Tibial nerve (tissue), 3 donors: Measurements from ENCODE around the gene ST6GALNAC4.

Source experiments
- POLR2A ChIP-seq, 2 donors: fragments of 450-650 bp; IDR thresholded peaks; one replicate each; pipeline ENCODE4 v1.6.1; 2017; ENCODE audit warnings: antibody characterized with exemption in 2 of 2, mild to moderate bottlenecking in 2 of 2, moderate library complexity in 2 of 2
- TF ChIP-seq, protein P1 (sequence below), 5 experiments: fragments of 200-600 bp in 3 of 5; fragments of 450-650 bp in 2 of 5; sonication (generic) in 3 of 5; IDR thresholded peaks; one replicate each; pipeline ENCODE4 v1.5.1; 2016 to 2019; ENCODE audit warnings: antibody characterized with exemption in 5 of 5, mild to moderate bottlenecking in 3 of 5, moderate library complexity in 2 of 5

DNA sequence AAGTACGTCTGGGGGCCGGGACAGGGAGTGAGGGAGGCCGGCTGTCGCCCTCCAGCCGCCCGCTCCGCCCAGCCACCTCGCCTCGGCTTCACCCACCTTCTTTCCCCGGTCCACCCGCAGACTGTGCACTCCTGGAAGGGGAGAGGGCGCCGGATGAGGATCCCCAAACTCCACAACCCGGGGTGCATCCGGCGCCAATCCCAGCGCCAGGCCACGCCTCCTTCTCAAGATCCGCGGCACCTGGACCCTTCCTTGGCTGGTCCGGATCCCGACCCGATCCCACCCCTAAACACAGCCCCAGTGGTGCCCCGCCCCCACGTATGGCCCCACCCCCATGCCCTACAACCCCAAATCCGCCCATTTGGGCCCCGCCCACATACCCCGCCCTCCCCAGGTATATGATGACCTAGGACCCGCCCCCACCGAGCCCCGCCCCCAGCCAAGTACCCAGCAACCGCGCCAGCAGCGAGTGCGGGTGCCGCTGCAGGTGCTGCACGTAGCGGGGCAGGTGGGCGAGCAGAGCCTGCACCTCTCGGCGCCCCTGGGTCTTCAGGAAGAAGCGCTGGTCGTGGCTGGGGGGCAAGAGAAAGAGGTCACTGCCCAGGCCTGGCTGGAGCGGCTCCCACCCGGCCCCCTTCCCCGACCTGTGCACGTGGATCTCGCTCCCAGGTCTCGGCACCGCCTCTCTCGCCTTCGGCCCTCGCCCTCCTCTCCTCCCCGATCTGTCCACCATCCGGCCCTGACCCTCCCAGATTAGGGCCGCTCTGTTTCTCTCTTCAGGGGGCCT lies 10.6 kb upstream of the ST6GALNAC4 start:
- TF ChIP-seq, protein P1, sequence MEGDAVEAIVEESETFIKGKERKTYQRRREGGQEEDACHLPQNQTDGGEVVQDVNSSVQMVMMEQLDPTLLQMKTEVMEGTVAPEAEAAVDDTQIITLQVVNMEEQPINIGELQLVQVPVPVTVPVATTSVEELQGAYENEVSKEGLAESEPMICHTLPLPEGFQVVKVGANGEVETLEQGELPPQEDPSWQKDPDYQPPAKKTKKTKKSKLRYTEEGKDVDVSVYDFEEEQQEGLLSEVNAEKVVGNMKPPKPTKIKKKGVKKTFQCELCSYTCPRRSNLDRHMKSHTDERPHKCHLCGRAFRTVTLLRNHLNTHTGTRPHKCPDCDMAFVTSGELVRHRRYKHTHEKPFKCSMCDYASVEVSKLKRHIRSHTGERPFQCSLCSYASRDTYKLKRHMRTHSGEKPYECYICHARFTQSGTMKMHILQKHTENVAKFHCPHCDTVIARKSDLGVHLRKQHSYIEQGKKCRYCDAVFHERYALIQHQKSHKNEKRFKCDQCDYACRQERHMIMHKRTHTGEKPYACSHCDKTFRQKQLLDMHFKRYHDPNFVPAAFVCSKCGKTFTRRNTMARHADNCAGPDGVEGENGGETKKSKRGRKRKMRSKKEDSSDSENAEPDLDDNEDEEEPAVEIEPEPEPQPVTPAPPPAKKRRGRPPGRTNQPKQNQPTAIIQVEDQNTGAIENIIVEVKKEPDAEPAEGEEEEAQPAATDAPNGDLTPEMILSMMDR (IDR thresholded peaks at IDR 0.05), result no peak
- no peak for TF ChIP-seq POLR2A (IDR thresholded peaks at IDR 0.05)
